Loucy (cell line): Measurements from ENCODE around the gene ASTN2.

Source experiments
- H2AFZ ChIP-seq: fragments of 200-600 bp; sonication (generic); 2 replicates; pipeline ENCODE4 v1.6.0; 2016; ENCODE audit warnings: antibody characterized with exemption, mild to moderate bottlenecking, low read length, moderate library complexity
- H3F3A ChIP-seq: fragments of 200-600 bp; 2 replicates; pipeline ENCODE4 v1.6.0; 2016; ENCODE audit warnings: antibody characterized with exemption, low read depth, mild to moderate bottlenecking
- H3K27me3 ChIP-seq: fragments of 200-600 bp; sonication (generic); 2 replicates; pipeline ENCODE4 v1.6.1; 2014; ENCODE audit warnings: low read length, mild to moderate bottlenecking; ENCODE audit not compliant: insufficient read depth, poor library complexity, severe bottlenecking
- H3K36me3 ChIP-seq: fragments of 200-600 bp; sonication (generic); 2 replicates; pipeline ENCODE4 v1.6.1; 2016; ENCODE audit warnings: low read length; ENCODE audit not compliant: insufficient read depth
- H3K4me1 ChIP-seq: fragments of 200-600 bp; sonication (generic); 2 replicates; pipeline ENCODE4 v1.5.1; 2014; ENCODE audit warnings: low read length, mild to moderate bottlenecking; ENCODE audit not compliant: insufficient read depth, poor library complexity, severe bottlenecking
- H3K4me2 ChIP-seq: fragments of 200-600 bp; sonication (generic); 2 replicates; pipeline ENCODE4 v1.6.0; 2014; ENCODE audit warnings: antibody characterized with exemption, low read length, low read depth, mild to moderate bottlenecking; ENCODE audit not compliant: poor library complexity, severe bottlenecking
- H3K4me3 ChIP-seq: fragments of 200-600 bp; sonication (generic); 2 replicates; pipeline ENCODE4 v1.5.1; 2014; ENCODE audit warnings: low read length, mild to moderate bottlenecking, mixed read lengths; ENCODE audit not compliant: poor library complexity, severe bottlenecking
- H3K79me2 ChIP-seq: fragments of 200-600 bp; sonication (generic); 2 replicates; pipeline ENCODE4 v1.6.1; 2014; ENCODE audit warnings: low read length; ENCODE audit not compliant: insufficient read depth
- H3K9ac ChIP-seq: fragments of 200-600 bp; sonication (generic); 2 replicates; pipeline ENCODE4 v1.6.0; 2014; ENCODE audit warnings: mild to moderate bottlenecking, low read depth, low read length, moderate library complexity; ENCODE audit not compliant: poor library complexity, severe bottlenecking
- H3K9me2 ChIP-seq: fragments of 200-600 bp; sonication (generic); replicated peaks from 2 replicates; pipeline ENCODE4 v1.6.1; 2016; ENCODE audit warnings: low read depth, low read length, mixed read lengths
- H3K9me3 ChIP-seq: fragments of 200-600 bp; sonication (generic); 2 replicates; pipeline ENCODE4 v1.6.1; 2014; ENCODE audit warnings: mild to moderate bottlenecking, antibody characterized with exemption, low read length, low read depth; ENCODE audit not compliant: insufficient read depth
- H4K20me1 ChIP-seq: fragments of 200-600 bp; sonication (generic); 2 replicates; pipeline ENCODE4 v1.6.0; 2014; ENCODE audit warnings: antibody characterized with exemption, low read length, mild to moderate bottlenecking; ENCODE audit not compliant: insufficient read depth, poor library complexity, severe bottlenecking
- EZH2phosphoT487 ChIP-seq: fragments of 200-600 bp; IDR thresholded peaks from 2 replicates; pipeline ENCODE4 v1.6.1; 2018; ENCODE audit warnings: antibody characterized with exemption, mild to moderate bottlenecking, moderate library complexity, borderline replicate concordance
- TF ChIP-seq, protein P1 (sequence below): fragments of 200-600 bp; sonication (generic); conservative IDR thresholded peaks from 2 replicates; pipeline ENCODE4 v1.5.1; 2014; ENCODE audit warnings: mild to moderate bottlenecking, antibody characterized with exemption, low read length

Gene ASTN2

DNA sequence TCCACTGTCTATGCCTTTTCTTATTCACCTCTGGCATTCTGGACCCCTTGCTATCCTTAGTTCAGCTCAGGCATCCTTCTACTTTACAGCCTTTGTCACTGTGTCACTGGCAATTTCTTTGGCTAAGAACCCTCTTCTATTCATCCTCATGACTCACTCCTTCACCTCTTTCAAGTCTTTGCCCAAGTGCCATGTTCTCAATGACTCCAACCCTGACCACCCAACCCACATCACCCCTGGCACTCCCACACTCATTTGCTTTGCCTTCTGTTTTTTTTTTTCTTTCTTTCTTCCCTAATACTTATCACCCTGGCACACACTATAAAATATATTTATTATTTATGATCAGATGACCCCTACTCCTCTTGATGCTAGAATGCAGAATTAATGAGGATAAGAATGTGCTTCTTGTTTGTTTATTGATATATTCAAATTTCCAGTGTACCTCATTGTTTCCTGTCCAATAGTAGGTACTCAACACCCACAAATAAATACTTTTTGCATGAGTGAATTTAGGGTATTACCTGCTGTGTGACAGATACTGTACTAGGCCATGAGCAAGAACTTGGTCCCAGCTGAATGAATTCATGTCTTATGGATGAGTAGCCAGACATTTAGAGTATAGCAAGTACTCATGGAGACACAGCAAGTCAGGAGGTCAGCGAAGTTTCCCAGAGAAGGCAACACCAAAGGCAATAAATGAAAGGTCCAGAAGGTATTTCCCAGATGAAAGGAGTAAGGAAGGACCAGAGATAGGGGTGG lies 1025.1 kb downstream of the ASTN2 start:
- no peaks in the 10 kb centered on the region for H3K9me3 ChIP-seq
- no peaks in the 10 kb centered on the region for H3K27me3 ChIP-seq
- no peaks in the 10 kb centered on the region for H3K79me2 ChIP-seq
- H3K9me2 ChIP-seq, result no peaks in the 10 kb centered on the region
- H3F3A ChIP-seq, result no peaks in the 10 kb centered on the region
- H3K4me1 ChIP-seq, result no peaks in the 10 kb centered on the region
- H2AFZ ChIP-seq, result no peak overlapping the region
- no peak overlapping the region for H3K4me2 ChIP-seq
- no peak overlapping the region for H3K4me3 ChIP-seq
- H3K36me3 ChIP-seq, result no peaks in the 10 kb centered on the region
- no peak overlapping the region for H3K9ac ChIP-seq
- TF ChIP-seq EZH2phosphoT487, result no peak
- TF ChIP-seq, protein P1, sequence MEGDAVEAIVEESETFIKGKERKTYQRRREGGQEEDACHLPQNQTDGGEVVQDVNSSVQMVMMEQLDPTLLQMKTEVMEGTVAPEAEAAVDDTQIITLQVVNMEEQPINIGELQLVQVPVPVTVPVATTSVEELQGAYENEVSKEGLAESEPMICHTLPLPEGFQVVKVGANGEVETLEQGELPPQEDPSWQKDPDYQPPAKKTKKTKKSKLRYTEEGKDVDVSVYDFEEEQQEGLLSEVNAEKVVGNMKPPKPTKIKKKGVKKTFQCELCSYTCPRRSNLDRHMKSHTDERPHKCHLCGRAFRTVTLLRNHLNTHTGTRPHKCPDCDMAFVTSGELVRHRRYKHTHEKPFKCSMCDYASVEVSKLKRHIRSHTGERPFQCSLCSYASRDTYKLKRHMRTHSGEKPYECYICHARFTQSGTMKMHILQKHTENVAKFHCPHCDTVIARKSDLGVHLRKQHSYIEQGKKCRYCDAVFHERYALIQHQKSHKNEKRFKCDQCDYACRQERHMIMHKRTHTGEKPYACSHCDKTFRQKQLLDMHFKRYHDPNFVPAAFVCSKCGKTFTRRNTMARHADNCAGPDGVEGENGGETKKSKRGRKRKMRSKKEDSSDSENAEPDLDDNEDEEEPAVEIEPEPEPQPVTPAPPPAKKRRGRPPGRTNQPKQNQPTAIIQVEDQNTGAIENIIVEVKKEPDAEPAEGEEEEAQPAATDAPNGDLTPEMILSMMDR, result no peak
- no peaks in the 10 kb centered on the region for H4K20me1 ChIP-seq

DNA sequence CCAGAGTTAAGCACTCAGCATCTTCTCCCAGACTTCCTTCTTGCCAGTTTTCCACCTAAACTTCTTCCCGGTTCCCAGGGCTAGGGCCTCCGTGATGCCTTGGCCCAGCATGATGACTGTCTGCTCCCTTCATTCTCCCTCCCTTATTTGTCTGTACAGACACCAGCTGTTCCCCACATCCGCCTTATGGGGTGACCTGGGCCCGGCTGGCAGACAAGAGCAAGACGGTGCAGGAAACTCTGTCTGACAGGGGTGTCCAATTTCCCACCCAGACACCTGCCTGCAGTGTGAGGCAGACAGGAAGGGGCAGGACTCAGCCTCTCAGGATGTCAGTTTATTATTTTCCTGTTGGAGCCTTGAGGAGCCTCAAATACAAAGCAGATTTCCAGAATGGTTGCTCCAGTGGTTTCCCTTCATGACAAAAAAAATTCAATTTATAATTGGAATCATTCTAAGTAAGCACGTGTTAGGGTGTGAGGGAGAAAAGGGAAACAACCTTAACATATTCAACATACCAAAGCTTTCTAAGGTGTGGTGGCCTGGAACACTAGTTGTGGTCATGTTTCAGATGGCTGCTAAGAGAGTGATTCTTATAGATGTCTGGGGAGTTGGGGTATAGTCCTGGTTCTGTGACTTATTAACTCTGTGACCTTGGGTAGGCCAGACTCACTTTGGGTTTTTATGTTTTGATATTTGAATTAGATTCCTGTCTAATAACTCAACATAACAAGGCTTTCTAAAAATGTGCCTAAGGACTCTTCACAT lies 1026.7 kb downstream of the ASTN2 start:
- Histone ChIP-seq H3F3A (no peaks in the 10 kb centered on the region), H3K9me3 (no peaks in the 10 kb centered on the region), H4K20me1 (no peaks in the 10 kb centered on the region), H3K36me3 (no peaks in the 10 kb centered on the region), H3K79me2 (no peaks in the 10 kb centered on the region), H3K4me2 (no peak overlapping the region), H3K27me3 (no peaks in the 10 kb centered on the region), H2AFZ (no peak overlapping the region), H3K9ac (no peak overlapping the region), H3K4me3 (no peak overlapping the region), H3K4me1 (no peaks in the 10 kb centered on the region), H3K9me2 (no peaks in the 10 kb centered on the region)
- no peak for TF ChIP-seq EZH2phosphoT487
- TF ChIP-seq, protein P1, result no peak

GRCh38 chr9:116383936-116384335 lies 1030.9 kb downstream of the ASTN2 start:
- no peak overlapping the region for H2AFZ ChIP-seq
- H4K20me1 ChIP-seq, result no peaks in the 10 kb centered on the region
- no peak overlapping the region for H3K9ac ChIP-seq
- no peaks in the 10 kb centered on the region for H3F3A ChIP-seq
- H3K9me2 ChIP-seq, result no peaks in the 10 kb centered on the region
- H3K4me1 ChIP-seq, result no peaks in the 10 kb centered on the region
- H3K27me3 ChIP-seq, result no peaks in the 10 kb centered on the region
- H3K4me3 ChIP-seq, result no peak overlapping the region
- no peaks in the 10 kb centered on the region for H3K79me2 ChIP-seq
- H3K9me3 ChIP-seq, result no peaks in the 10 kb centered on the region; the same call in 1 of the 2 replicates
- H3K4me2 ChIP-seq, result no peak overlapping the region
- TF ChIP-seq, protein P1, result no peak
- no peak for TF ChIP-seq EZH2phosphoT487
- no peaks in the 10 kb centered on the region for H3K36me3 ChIP-seq
